ENCODE measurements around the gene VASH1. TPM values are rescaled to one million over a fixed set of nuclear protein-coding genes. Genes with fewer than 3 reads are reported as not detected.
A peak's percentile ranks its signal among the peaks of the same experiment; 100 is the strongest.

Gene VASH1
- polyA plus RNA-seq, 1 of the 3 experiments (the other 2 are of a cell fraction): 4.9 TPM

DNA sequence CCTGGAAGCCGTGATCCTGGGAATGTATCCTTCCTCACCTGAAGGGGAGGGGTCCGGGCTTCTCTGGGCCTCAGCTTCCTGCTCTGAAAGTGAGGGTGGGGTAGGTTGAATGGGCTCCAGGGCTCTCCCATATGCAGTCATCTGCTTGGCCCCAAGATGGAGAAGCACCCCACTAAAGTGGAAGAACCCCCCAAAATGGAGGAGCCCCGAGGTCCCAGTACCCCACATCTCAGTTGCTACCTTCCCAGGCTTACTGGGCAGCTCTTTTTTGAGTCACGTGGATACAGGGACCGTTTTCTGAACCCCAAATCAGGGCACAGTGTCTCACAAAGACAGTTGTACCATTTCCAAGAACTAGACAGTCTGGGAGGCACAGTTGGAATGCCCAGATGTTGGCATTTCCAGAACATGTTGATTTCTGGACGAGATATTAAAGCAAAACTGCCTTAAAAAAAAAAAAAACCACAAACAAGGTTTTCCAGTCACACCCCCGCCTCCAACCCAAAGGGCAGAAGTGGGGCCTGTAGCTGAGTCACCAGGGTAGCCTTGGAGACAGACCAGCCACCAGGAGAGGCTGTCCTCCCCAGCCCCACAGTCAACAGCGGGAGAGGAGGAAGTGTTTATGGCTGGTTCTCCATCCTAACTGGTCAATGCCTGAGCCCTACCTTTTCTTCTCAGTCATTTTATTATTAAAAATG lies 12.1 kb downstream of the VASH1 start (continued):
- TF ChIP-seq SIN3A (IDR thresholded peaks at IDR 0.05; ENCODE audit: borderline replicate concordance, low read depth, low read length): no peak

DNA sequence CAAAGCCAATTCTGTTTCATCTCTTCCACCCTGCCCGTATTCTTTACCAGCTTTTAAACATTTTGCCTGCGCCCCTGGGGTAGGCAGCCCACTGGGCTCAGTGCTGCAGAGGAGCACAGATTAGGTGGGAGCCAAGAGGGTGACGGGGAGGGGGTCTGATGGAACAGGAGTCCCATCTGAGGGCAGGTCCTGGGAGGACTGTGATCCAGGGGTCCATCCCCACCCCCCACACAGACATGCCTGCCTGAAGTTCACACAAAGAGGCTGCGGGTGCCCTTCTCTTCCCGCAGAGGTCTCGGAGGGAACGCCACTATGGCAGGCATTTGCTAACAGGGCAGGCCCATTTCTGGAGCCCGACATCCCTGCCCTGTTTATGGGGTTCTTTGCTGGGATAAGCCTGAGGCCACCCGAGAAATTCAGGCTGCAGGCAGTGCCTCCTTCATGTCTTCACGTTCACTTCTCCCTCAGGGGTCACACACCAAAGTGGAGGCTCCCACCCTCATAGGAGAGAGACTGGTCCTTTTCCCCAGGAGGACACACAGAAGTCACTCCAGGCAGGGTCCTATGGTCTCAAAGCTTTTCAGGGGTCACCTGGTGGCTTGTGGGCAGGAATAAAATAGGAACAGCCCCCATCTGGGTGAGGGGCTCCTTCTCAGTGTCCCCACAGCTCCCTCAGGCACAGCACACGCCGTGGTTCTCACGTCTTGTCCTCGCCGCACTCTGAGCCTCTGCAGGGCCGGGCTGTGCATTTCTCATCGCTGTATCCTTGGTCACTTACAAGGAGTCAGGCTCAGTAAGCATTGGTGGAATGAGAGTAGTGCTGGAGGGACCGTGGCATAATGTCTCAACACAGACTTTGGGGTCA lies 12.9 kb downstream of the VASH1 start:
- TF ChIP-seq POLR2AphosphoS5 (IDR thresholded peaks at IDR 0.05; ENCODE audit: low read depth, low read length): 0 out of 2 replicates have a peak, but pooled peaks have one; percentile 2
- no peak for TF ChIP-seq FOSL2 (IDR thresholded peaks at IDR 0.05; ENCODE audit: borderline replicate concordance, low read depth)
- TF ChIP-seq, protein P1, sequence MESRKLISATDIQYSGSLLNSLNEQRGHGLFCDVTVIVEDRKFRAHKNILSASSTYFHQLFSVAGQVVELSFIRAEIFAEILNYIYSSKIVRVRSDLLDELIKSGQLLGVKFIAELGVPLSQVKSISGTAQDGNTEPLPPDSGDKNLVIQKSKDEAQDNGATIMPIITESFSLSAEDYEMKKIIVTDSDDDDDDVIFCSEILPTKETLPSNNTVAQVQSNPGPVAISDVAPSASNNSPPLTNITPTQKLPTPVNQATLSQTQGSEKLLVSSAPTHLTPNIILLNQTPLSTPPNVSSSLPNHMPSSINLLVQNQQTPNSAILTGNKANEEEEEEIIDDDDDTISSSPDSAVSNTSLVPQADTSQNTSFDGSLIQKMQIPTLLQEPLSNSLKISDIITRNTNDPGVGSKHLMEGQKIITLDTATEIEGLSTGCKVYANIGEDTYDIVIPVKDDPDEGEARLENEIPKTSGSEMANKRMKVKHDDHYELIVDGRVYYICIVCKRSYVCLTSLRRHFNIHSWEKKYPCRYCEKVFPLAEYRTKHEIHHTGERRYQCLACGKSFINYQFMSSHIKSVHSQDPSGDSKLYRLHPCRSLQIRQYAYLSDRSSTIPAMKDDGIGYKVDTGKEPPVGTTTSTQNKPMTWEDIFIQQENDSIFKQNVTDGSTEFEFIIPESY (IDR thresholded peaks at IDR 0.05; ENCODE audit: borderline replicate concordance, low read depth): no peak
- TF ChIP-seq TCF12 (IDR thresholded peaks at IDR 0.05): no peak
- TF ChIP-seq, protein P2, sequence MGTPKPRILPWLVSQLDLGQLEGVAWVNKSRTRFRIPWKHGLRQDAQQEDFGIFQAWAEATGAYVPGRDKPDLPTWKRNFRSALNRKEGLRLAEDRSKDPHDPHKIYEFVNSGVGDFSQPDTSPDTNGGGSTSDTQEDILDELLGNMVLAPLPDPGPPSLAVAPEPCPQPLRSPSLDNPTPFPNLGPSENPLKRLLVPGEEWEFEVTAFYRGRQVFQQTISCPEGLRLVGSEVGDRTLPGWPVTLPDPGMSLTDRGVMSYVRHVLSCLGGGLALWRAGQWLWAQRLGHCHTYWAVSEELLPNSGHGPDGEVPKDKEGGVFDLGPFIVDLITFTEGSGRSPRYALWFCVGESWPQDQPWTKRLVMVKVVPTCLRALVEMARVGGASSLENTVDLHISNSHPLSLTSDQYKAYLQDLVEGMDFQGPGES (IDR thresholded peaks at IDR 0.05; ENCODE audit: low read depth, low read length): no peak
- TF ChIP-seq GABPA (IDR thresholded peaks at IDR 0.05; ENCODE audit: low read depth): no peak
- no peak for TF ChIP-seq FOXM1 (IDR thresholded peaks at IDR 0.05; ENCODE audit: low read depth)
- Histone ChIP-seq H3F3A (replicated peaks; ENCODE audit: insufficient read depth) (no peaks in the 10 kb centered on the region), H2AFZ (ENCODE audit: low read depth) (peak overlapping the region; percentile 20), H3K27ac (ENCODE audit: low read depth in 2 of 2, low read length in 1 of 2) (peak overlapping the region; percentile 64 to 75; a peak in 2 of 4 replicates), H3K79me2 (ENCODE audit: insufficient read depth) (no peaks in the 10 kb centered on the region), H3K4me3 (ENCODE audit: low read depth in 2 of 2, low read length in 1 of 2) (no peak overlapping the region), H4K20me1 (ENCODE audit: insufficient read depth) (no peaks in the 10 kb centered on the region), H3K9me2 (no peaks in the 10 kb centered on the region), H3K27me3 (ENCODE audit: insufficient read depth) (no peaks in the 10 kb centered on the region), H3K9ac (no peak overlapping the region), H3K9me3 (no peaks in the 10 kb centered on the region), H3K4me2 (peak overlapping the region; percentile 65; the same call in 1 of the 2 replicates), H3K36me3 (replicated peaks in 1 of 2; ENCODE audit: control insufficient read depth in 1 of 2, insufficient read depth in 2 of 2, low read length in 1 of 2) (no peaks in the 10 kb centered on the region), H3K4me1 (ENCODE audit: control insufficient read depth in 1 of 2, insufficient read depth in 2 of 2, low read depth in 1 of 2, low read length in 1 of 2) (peaks cover 14 to 29% of the 10 kb centered on the region in 2 experiments)
- DNase-seq: no peak
- CTCF ChIA-PET: interaction anchor here (1.0 to 2.5 kb wide), 3 partner anchors 11 to 724 kb away, joined by 3 to 10 read pairs (median 9); no protein-coding TSS in a partner anchor
- 96% methylated on average over 11 of the region's 18 CpGs for WGBS (ENCODE audit: low lambda C conversion rate)
- POLR2A ChIA-PET: no interaction called here

Measured in SK-N-SH (cell line).